Sciatic nerve (tissue), 2 donors: ENCODE measurements around the gene AKR1C2. TPM values are rescaled to one million over a fixed set of nuclear protein-coding genes. Genes with fewer than 3 reads are reported as not detected.
"Not testable (repeated sequence)": the region's sequence is repeated elsewhere in the genome, so short reads cannot be mapped to it uniquely, and the experiment has no call there.

Experiments
- ATAC-seq: fragments of 200-7000 bp; cut with Tn5 transposase; one replicate; pipeline ENCODE4 v1.9.1; 2020; ENCODE audit warnings: mild to moderate bottlenecking, moderate library complexity
- DNase-seq: peaks from one replicate; pipeline ENCODE4 v3.0.0-alpha.2; 2020; ENCODE audit warnings: low spot score
- intact Hi-C: fragments of 100-400 bp; cut with DNase I; formaldehyde crosslinking; loops from one replicate; pipeline ENCODE4 v1.14.2; 2022
- total RNA-seq: library from RNA; stranded (reverse); fragmentation: NEBNext Ultra II Directional; extraction: Animal tissue kit (Norgen Biotek cat#: 25700); gene quantifications from one replicate; pipeline ENCODE4 v1.2.1, GENCODE V29; 2021
- donor health status: DM: no; HTN: no; CAD: no.
- donor health status: DM: no; HTN: no; CAD: no.

Gene AKR1C2
- total RNA-seq, 1 donor from 2014 or later, result 97.9 TPM

GRCh38 chr10:5002013-5002727 is 1.5 kb downstream of the AKR1C2 start:
- ATAC-seq (no peak), DNase-seq (no peak)

DNA sequence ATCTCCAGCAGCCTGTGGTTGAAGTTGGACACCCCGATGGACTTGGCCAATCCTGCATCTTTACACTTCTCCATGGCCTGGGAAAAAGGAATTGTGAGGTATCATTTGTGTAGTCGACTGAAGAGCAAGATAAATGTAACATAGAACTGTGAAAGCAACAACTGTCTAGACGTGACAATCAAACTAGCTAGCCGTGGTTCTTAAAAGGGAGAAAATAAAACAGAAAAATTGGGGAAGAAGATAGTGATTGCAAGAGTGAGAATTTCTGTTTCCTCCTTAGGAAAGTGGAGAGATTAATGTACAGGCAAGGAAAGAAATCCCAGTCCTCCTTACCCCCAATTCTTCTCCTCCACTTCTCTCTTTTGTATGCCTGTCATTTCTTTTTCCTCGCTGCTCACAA is 5.0 kb downstream of the AKR1C2 start:
- no peak for DNase-seq
- no peak for ATAC-seq
- intact Hi-C loops, result no loop called here

More at GRCh38 chr10:5002013-5002727, 1.5 kb downstream of the AKR1C2 start:
- intact Hi-C loops, result no loop called here

- DNase-seq, ATAC-seq, intact Hi-C loops: not testable (repeated sequence)
Observed at GRCh38 chr10:4994260-4994659, 9.4 kb downstream of the AKR1C2 start.

DNA sequence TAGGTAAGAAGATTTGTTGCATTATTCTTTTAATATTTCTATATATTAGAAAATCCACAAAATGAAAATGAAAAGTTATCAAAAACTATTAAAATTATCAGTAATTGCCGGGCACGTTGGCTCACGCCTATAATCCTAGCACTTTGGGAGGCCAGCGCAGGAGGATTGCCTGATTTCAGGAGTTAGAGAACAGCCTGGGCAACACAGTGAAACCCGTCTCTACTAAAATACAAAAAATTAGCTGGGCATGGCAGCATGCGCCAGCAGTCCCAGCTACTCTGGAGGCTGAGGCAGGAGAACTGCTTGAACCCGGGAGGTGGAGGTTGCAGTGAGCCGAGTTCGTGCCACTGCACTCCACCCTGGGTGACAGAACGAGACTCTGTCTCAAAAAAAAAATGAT is 11.1 kb downstream of the AKR1C2 start:
- DNase-seq, ATAC-seq: not testable (repeated sequence)

GRCh38 chr10:4991463-4991862 is 12.2 kb downstream of the AKR1C2 start:
- intact Hi-C loops, DNase-seq, ATAC-seq: not testable (repeated sequence)

More for the DNA sequence above, 11.1 kb downstream of the AKR1C2 start:
- intact Hi-C loops, result not testable (repeated sequence)

DNA sequence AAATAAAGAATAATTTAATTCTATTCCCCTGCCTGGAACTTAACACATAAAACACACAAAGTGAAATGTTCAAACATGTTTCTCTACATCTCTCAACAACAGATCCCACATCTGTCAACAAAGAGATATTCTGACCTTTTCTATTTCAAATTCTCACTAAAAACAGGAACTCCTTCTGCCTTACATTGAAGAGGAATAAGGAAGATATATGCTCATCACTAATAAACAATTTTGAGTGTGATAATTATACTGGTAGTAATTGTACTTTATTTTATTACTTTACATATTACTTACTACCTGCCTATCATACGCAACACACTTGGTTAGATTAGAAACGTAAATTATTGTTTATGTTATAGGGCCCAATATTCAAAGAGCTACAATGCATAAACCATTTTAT is 13.4 kb downstream of the AKR1C2 start:
- intact Hi-C loops, result no loop called here
- DNase-seq, result no peak

GRCh38 chr10:4988000-4988641 is 15.5 kb downstream of the AKR1C2 start:
- intact Hi-C loops, DNase-seq, ATAC-seq: not testable (repeated sequence)

More for the DNA sequence above, 13.4 kb downstream of the AKR1C2 start:
- ATAC-seq, result no peak

- intact Hi-C loops, result no loop called here
- no peak for DNase-seq
- no peak for ATAC-seq
Observed at GRCh38 chr10:4984971-4985594, 18.6 kb downstream of the AKR1C2 start.

DNA sequence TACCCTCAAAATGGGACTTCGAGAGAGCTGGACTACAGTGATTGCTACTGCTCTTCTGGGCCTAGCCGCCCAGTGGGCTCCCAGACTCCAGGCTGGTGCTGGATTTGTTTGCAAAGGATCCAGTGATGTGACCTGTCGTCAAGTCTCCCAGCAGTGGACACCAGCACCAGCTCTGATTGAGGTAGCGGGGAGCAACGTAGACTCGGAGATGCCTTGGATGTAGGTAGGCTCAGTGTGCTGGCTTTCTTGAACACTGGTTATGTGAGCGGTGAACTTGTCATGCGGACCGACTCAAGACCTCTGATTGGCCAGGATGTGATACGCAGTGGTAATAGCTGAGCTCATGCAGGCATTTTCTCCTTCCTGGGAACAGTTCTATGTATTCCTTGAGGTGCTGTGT is 19.4 kb downstream of the AKR1C2 start:
- no peak for DNase-seq
- no peak for ATAC-seq
- intact Hi-C loops, result no loop called here

DNA sequence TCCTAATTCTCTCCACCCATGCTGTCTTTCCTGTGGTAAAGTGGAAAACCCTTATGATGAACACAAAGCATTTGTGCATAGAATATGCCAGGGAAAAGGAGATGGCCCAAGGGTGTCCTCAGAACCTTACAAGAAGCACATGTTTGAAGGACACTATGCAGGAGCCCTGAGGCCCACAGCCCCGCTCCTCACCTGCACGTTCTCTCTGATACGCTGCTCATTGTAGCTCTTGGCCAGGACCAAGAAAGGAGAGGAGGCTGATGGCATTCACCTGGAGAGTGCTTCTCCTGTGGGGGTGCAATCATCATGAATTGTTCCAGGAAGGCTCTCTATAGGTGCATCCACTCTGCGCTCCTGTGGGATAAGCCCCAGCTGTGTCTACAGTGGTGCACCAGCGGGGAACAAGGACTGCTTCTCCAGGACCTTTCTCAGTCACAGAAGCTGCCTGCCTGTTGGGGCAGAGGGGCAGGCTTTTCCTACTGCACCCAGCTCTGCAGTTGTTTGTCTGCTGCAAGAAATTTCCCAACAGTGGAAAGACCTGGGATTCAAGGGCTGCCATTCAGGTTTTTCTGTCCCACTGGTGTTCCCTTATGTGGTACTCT is 19.9 kb downstream of the AKR1C2 start:
- intact Hi-C loops, result no loop called here

DNA sequence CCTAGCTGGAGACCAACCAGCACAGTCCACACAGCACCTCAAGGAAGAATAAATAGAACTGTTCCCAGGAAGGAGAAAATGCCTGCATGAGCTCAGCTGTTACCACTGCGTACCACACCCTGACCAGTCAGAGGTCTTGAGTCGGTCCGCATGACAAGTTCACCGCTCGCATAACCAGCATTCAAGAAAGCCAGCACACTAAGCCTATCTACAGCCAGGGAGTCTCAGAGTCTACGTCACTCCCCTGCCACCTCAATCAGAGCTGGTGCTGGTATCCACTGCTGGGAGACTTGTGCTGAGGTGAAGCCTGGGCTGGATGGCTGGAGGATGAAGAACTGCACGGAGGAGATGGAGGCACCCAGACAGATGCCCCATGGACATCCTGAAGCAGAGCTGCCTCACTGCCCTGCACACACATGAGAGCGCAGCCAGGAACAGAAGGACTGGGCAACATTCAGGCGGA is 20.9 kb downstream of the AKR1C2 start:
- DNase-seq, result no peak
- peak; percentile 63 for ATAC-seq
- intact Hi-C loops, result no loop called here

More for the DNA sequence above, 19.9 kb downstream of the AKR1C2 start:
- no peak for DNase-seq
- no peak for ATAC-seq

DNA sequence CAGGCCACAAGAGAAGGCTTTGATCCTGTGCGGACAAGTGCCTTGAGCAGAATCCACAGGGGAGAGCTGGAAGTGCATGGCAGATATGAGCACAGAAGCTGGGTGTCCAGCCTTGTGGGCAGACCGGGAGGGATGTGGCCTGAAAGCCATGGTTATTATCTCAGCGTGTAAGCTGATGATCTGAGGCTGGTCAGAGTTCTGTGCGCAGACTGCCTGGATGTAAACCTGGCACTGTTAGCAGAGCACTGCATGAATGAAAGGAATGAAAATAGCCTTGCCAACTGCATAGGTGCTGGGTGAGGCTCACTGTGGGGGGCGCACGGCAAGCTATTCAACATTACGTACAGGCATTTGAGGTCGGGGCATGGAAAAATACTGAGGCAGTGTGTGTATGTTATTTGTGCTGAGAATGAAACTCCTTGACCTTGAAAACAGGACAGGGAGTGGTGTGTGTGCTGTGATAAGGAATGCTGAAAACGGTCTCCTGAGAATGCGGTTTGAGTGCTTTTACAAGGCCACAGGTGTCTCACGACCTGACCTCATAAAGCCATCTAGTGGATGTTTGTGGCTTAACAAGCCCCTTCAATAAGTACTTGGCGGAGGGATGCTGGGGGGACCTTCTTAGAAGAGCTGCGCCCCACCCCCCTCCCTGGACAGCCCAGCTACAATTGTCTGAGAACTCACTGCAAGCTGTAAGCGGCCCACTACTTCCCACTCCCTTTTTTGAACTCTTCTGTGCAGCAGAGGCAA is 21.8 kb downstream of the AKR1C2 start:
- DNase-seq, result no peak
- ATAC-seq, result peak; percentile 83
- intact Hi-C loops, result no loop called here

GRCh38 chr10:4980793-4981192 is 22.9 kb downstream of the AKR1C2 start:
- DNase-seq (no peak), ATAC-seq (no peak)
- intact Hi-C loops, result no loop called here

- intact Hi-C loops, result no loop called here
Observed at GRCh38 chr10:4978870-4979269, 24.8 kb downstream of the AKR1C2 start.

DNA sequence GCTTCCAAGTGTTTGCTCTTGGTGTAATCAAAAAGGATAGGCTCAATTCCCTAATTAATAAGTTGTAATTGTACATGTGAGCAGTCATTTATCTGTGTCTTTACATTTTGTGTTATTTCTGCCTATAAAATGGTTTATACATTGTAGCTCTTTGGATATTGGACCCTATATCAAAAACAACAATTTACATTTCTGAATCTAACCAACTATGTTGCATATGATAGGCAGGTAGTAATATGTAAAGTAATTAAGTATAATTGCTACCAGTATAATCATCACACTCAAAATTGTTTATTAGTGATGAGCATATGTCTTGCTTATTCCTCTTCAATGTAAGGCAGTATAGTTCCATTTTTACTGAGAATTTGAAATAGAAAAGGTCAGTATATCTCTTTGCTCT is 26.6 kb downstream of the AKR1C2 start:
- ATAC-seq (no peak), DNase-seq (no peak)
- intact Hi-C loops, result no loop called here

More at GRCh38 chr10:4978870-4979269, 24.8 kb downstream of the AKR1C2 start:
- no peak for ATAC-seq
- DNase-seq, result no peak

GRCh38 chr10:4974400-4974799 is 29.3 kb downstream of the AKR1C2 start:
- ATAC-seq, DNase-seq, intact Hi-C loops: not testable (repeated sequence)

DNA sequence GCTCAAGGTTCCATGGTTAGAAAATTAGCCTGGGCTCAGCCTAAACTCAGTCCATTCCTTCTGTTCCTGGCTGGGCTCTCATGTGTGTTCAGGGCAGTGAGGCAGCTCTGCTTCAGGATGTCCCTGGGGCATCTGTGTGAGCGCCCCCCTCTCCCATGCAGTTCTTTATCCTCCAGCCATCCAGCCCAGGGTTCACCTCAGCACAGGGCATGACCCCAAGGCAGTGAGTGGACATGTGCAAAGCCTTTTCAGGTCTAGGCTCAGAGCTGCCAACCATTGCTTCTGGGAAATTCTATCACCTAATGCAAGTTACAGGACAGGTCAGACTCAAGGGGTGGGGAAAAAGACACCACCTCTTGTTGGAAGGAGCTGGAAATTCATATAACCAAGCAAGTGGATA is 30.4 kb downstream of the AKR1C2 start:
- DNase-seq, ATAC-seq, intact Hi-C loops: not testable (repeated sequence)

DNA sequence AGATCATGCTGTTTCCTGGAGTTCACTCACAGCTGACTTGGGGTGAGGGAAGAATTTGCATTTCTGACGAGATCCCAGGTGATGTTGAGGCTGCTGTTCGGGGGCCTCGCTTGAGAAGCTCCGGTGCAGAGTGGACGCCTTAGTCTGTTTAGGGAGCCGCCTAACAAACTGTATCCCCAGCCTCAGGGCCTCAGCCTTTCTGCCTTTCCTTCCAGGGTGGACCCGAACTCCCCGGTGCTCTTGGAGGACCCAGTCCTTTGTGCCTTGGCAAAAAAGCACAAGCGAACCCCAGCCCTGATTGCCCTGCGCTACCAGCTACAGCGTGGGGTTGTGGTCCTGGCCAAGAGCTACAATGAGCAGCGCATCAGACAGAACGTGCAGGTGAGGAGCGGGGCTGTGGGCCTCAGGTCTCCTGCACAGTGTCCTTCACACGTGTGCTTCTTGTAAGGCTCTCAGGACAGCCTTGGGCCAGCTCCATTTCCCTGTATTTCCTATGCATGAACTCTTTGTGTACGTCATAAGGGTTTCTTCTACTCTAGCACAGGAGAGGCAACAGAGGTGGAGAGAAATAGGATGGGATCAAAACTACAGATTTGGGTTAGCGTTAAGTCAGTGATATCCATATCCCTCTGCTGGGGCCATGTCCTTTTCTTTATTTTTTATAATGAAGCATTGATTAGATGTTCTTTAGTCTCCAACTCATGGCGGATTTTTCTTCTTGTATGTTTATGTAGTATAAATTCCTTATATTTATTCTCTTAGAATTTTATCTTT is 31.1 kb downstream of the AKR1C2 start:
- DNase-seq, intact Hi-C loops, ATAC-seq: not testable (repeated sequence)
